RKO (cell line): ENCODE data around the gene ARL4A.
"Not testable (repeated sequence)": the region's sequence is repeated elsewhere in the genome, so short reads cannot be mapped to it uniquely, and the experiment has no call there.

ENCODE experiments used
- DNase-seq: peaks from one replicate; pipeline ENCODE4 v3.0.0-alpha.2; 2016; ENCODE audit warnings: low spot score

ARL4A gene

GRCh38 chr7:12686891-12687717, at the start of gene ARL4A:
ARL4A (plus strand) TSS chr7:12687633; CDS start chr7:12688255, 622 bp downstream.
- DNase-seq: peak; percentile 97

- no peak for DNase-seq
These were observed 49.4 kb upstream of the ARL4A start for GRCh38 chr7:12637819-12638592.

- DNase-seq: peak; percentile 53
These were observed 48.5 kb upstream of the ARL4A start for GRCh38 chr7:12638851-12639456.

GRCh38 chr7:12640299-12641096, 46.9 kb upstream of the ARL4A start:
- DNase-seq: no peak

- no peak for DNase-seq
These were observed 46.2 kb upstream of the ARL4A start for GRCh38 chr7:12641196-12641595.

GRCh38 chr7:12642508-12642907, 44.9 kb upstream of the ARL4A start:
- no peak for DNase-seq

- no peak for DNase-seq
These were observed 44.3 kb upstream of the ARL4A start for GRCh38 chr7:12643001-12643643.

GRCh38 chr7:12643644-12644043, 43.8 kb upstream of the ARL4A start:
- DNase-seq: no peak

GRCh38 chr7:12645212-12645611, 42.2 kb upstream of the ARL4A start:
- DNase-seq: not testable (repeated sequence)

- no peak for DNase-seq
These were observed 41.3 kb upstream of the ARL4A start for GRCh38 chr7:12646139-12646538.

- peak; percentile 56 for DNase-seq
These were observed 39.8 kb upstream of the ARL4A start for GRCh38 chr7:12647364-12648219.

GRCh38 chr7:12648704-12649261, 38.6 kb upstream of the ARL4A start:
- DNase-seq: no peak

- DNase-seq: no peak
These were observed 38.1 kb upstream of the ARL4A start for GRCh38 chr7:12649348-12649747.

GRCh38 chr7:12650080-12650479, 37.4 kb upstream of the ARL4A start:
- no peak for DNase-seq

GRCh38 chr7:12653110-12653509, 34.3 kb upstream of the ARL4A start:
- DNase-seq: no peak

- DNase-seq: no peak
These were observed 33.9 kb upstream of the ARL4A start for GRCh38 chr7:12653518-12653917.

GRCh38 chr7:12655161-12655560, 32.3 kb upstream of the ARL4A start:
- DNase-seq: no peak

- DNase-seq: peak; percentile 54
These were observed 27.0 kb upstream of the ARL4A start for GRCh38 chr7:12660423-12660822.

- DNase-seq: not testable (repeated sequence)
These were observed 26.4 kb upstream of the ARL4A start for GRCh38 chr7:12660986-12661385.

- no peak for DNase-seq
These were observed 25.9 kb upstream of the ARL4A start for GRCh38 chr7:12661581-12661980.
